H9 (cell line): Measurements from ENCODE around the gene DOCK2. TPM values are rescaled to one million over a fixed set of nuclear protein-coding genes. Genes with fewer than 3 reads are reported as not detected.

ENCODE experiments used
- DNase-seq: peaks from one replicate; pipeline ENCODE4 v3.0.0-alpha.2; 2017
- H2AFZ ChIP-seq: one replicate; pipeline ENCODE4 v1.6.1; 2013; ENCODE audit warnings: mild to moderate bottlenecking, low read length, control low read depth, moderate library complexity
- H2AK5ac ChIP-seq: 2 replicates; pipeline ENCODE4 v1.6.1; 2013; ENCODE audit warnings: low read length, control low read depth, mixed read lengths; ENCODE audit not compliant: insufficient read length
- H2BK120ac ChIP-seq: one replicate; pipeline ENCODE4 v1.6.1; 2013; ENCODE audit warnings: low read depth, mild to moderate bottlenecking, low read length, control low read depth, inconsistent platforms; ENCODE audit not compliant: poor library complexity, severe bottlenecking
- H2BK12ac ChIP-seq: 2 replicates; pipeline ENCODE4 v1.6.1; 2013; ENCODE audit warnings: low read length, control low read depth, mixed read lengths, low read depth; ENCODE audit not compliant: insufficient read length
- H2BK15ac ChIP-seq: 2 replicates; pipeline ENCODE4 v1.6.1; 2013; ENCODE audit warnings: low read depth, low read length, control low read depth
- H2BK20ac ChIP-seq: one replicate; pipeline ENCODE4 v1.6.1; 2013; ENCODE audit warnings: low read depth, mild to moderate bottlenecking, low read length, control low read depth, inconsistent platforms; ENCODE audit not compliant: poor library complexity, severe bottlenecking
- H2BK5ac ChIP-seq: 2 replicates; pipeline ENCODE4 v1.6.1; 2013; ENCODE audit warnings: low read length, control low read depth, mixed read lengths; ENCODE audit not compliant: insufficient read length
- H3K14ac ChIP-seq: 2 replicates; pipeline ENCODE4 v1.6.1; 2013; ENCODE audit warnings: low read length, control low read depth; ENCODE audit not compliant: insufficient read depth
- H3K18ac ChIP-seq: 2 replicates; pipeline ENCODE4 v1.6.1; 2013; ENCODE audit warnings: low read depth, mild to moderate bottlenecking, mixed read lengths, low read length, control low read depth; ENCODE audit not compliant: insufficient read length
- H3K23ac ChIP-seq: 2 replicates; pipeline ENCODE4 v1.6.1; 2013; ENCODE audit warnings: low read length, control low read depth, mixed read lengths, low read depth; ENCODE audit not compliant: insufficient read length
- H3K23me2 ChIP-seq: 2 replicates; pipeline ENCODE4 v1.6.1; 2013; ENCODE audit warnings: low read depth, mild to moderate bottlenecking, mixed read lengths, low read length, control low read depth; ENCODE audit not compliant: insufficient read length, poor library complexity, severe bottlenecking
- H3K27ac ChIP-seq: 2 replicates; pipeline ENCODE4 v1.5.1; 2013; ENCODE audit warnings: low read length, control low read depth, mixed read lengths, low read depth; ENCODE audit not compliant: insufficient read length
- H3K27me3 ChIP-seq: 2 replicates; pipeline ENCODE4 v1.6.1; 2013; ENCODE audit warnings: low read length, control low read depth, inconsistent platforms; ENCODE audit not compliant: insufficient read depth
- H3K4ac ChIP-seq: 2 replicates; pipeline ENCODE4 v1.6.1; 2013; ENCODE audit warnings: low read depth, mild to moderate bottlenecking, control low read depth, inconsistent platforms, low read length, moderate library complexity
- H3K4me1 ChIP-seq: 2 replicates; pipeline ENCODE4 v1.6.1; 2013; ENCODE audit warnings: low read length, control low read depth, inconsistent platforms; ENCODE audit not compliant: insufficient read depth
- H3K4me2 ChIP-seq: 2 replicates; pipeline ENCODE4 v1.6.1; 2013; ENCODE audit warnings: low read length, control low read depth, mixed read lengths; ENCODE audit not compliant: insufficient read length, insufficient read depth
- H3K56ac ChIP-seq: 2 replicates; pipeline ENCODE4 v1.6.1; 2013; ENCODE audit warnings: low read depth, mild to moderate bottlenecking, mixed read lengths, low read length, control low read depth; ENCODE audit not compliant: insufficient read length
- H3K79me1 ChIP-seq: 2 replicates; pipeline ENCODE4 v1.6.1; 2013; ENCODE audit warnings: low read depth, mild to moderate bottlenecking, moderate library complexity, low read length, control low read depth, inconsistent platforms; ENCODE audit not compliant: insufficient read depth, poor library complexity, severe bottlenecking
- H3K79me2 ChIP-seq: 2 replicates; pipeline ENCODE4 v1.6.1; 2013; ENCODE audit warnings: low read length, control low read depth, inconsistent platforms; ENCODE audit not compliant: insufficient read depth
- H3K9ac ChIP-seq: 2 replicates; pipeline ENCODE4 v1.6.1; 2013; ENCODE audit warnings: low read length, control low read depth, mixed read lengths; ENCODE audit not compliant: insufficient read length; ENCODE audit errors: extremely low read depth
- H3K9me3 ChIP-seq: one replicate; pipeline ENCODE4 v1.6.1; 2013; ENCODE audit warnings: low read depth, low read length, inconsistent platforms; ENCODE audit not compliant: control insufficient read depth
- H3T11ph ChIP-seq: one replicate; pipeline ENCODE4 v1.6.1; 2013; ENCODE audit warnings: mild to moderate bottlenecking, low read length, control low read depth, inconsistent platforms
- H4K20me1 ChIP-seq: one replicate; pipeline ENCODE4 v1.6.1; 2013; ENCODE audit not compliant: control insufficient read depth, insufficient read length, insufficient read depth
- H4K5ac ChIP-seq: 2 replicates; pipeline ENCODE4 v1.6.1; 2013; ENCODE audit warnings: low read depth, mild to moderate bottlenecking, mixed read lengths, low read length, control low read depth; ENCODE audit not compliant: insufficient read length
- H4K8ac ChIP-seq: replicated peaks from 2 replicates; pipeline ENCODE4 v1.6.1; 2013; ENCODE audit warnings: low read length, control low read depth, mixed read lengths, low read depth; ENCODE audit not compliant: insufficient read length
- H4K91ac ChIP-seq: 2 replicates; pipeline ENCODE4 v1.6.1; 2013; ENCODE audit warnings: low read depth, mild to moderate bottlenecking, moderate library complexity, mixed read lengths, low read length, control low read depth; ENCODE audit not compliant: insufficient read length
- H3K27ac Mint-ChIP-seq, 3 experiments: 2 replicates in 2 of 3; 3 replicates in 1 of 3; pipeline ENCODE4 v1.8.0; 2020 to 2021; ENCODE audit warnings: mixed read lengths in 3 of 3, mild to moderate bottlenecking in 1 of 3, moderate library complexity in 1 of 3
- H3K27me3 Mint-ChIP-seq: 2 replicates; pipeline ENCODE4 v1.8.0; 2021; ENCODE audit warnings: low read depth, mild to moderate bottlenecking, moderate library complexity, mixed read lengths
- H3K36me3 Mint-ChIP-seq, 3 experiments: 2 replicates in 2 of 3; 3 replicates in 1 of 3; pipeline ENCODE4 v1.8.0; 2020 to 2021; ENCODE audit warnings: low read depth in 3 of 3, mixed read lengths in 3 of 3; ENCODE audit not compliant: insufficient read depth in 1 of 3
- H3K4me1 Mint-ChIP-seq, 2 experiments: 2 replicates each; pipeline ENCODE4 v1.8.0; 2020; ENCODE audit warnings: mixed read lengths in 2 of 2
- H3K4me3 Mint-ChIP-seq, 2 experiments: 2 replicates in 1 of 2; 3 replicates in 1 of 2; pipeline ENCODE4 v1.8.0; 2020 to 2021; ENCODE audit warnings: mild to moderate bottlenecking in 2 of 2, mixed read lengths in 2 of 2, moderate library complexity in 1 of 2
- H3K9me3 Mint-ChIP-seq, 2 experiments: 2 replicates in 1 of 2; 3 replicates in 1 of 2; pipeline ENCODE4 v1.8.0; 2020; ENCODE audit warnings: mild to moderate bottlenecking in 2 of 2, mixed read lengths in 2 of 2, moderate library complexity in 1 of 2
- WGBS: extraction: QIAGEN DNeasy Blood & Tissue Kit; methylation state at CpG from one replicate; pipeline ENCODE4 v1.1.7; 2013; ENCODE audit warnings: missing lambda C conversion rate, low lambda C conversion rate, mixed read lengths; ENCODE audit not compliant: insufficient read length; ENCODE audit errors: extremely low coverage; 5-methylcytosine and 5-hydroxymethylcytosine counted together
- total RNA-seq: library from RNA; stranded (reverse); gene quantifications from 2 replicates; pipeline ENCODE4 v1.2.1, GENCODE V29; 2021
- TF ChIP-seq, protein P1 (sequence below): fragments of 200-600 bp; sonication (generic); conservative IDR thresholded peaks from 3 replicates; pipeline ENCODE4 v1.8.0; 2021; ENCODE audit warnings: antibody characterized with exemption, mild to moderate bottlenecking

Gene DOCK2
- total RNA-seq, 1 experiment from 2014 or later, result 7.8 TPM

DNA sequence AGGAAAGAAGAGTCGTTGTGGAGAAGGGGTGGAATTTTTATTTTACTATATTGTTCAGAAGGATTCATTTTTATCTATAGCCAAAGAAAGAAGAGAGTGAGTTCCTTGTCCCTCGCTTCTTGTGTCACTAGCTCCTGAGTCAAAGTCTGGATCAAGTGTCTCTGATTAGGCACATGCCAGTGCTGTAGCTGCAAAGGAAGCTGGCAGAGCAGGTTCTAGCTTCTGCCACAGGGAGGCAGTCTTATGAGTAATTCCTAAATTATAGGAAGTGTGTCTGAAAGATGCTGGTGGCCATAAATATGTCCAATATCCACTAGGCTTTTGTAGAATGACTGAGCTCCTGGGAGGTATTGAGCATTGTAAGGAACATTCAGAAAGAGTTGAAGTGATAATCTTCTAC, 84.7 kb downstream of the DOCK2 start:
- Histone ChIP-seq H3K23ac (no peak overlapping the region), H3K27ac (no peak overlapping the region), H3T11ph (no peak overlapping the region), H3K18ac (no peak overlapping the region), H3K4me2 (no peak overlapping the region), H2BK5ac (no peak overlapping the region), H2BK20ac (no peak overlapping the region), H3K79me1 (no peaks in the 10 kb centered on the region), H4K5ac (no peak overlapping the region), H4K8ac (no peak overlapping the region), H3K9me3 (no peaks in the 10 kb centered on the region), H2AK5ac (no peak overlapping the region), H3K9ac (no peak overlapping the region), H2BK120ac (no peak overlapping the region), H2BK15ac (no peak overlapping the region), H4K91ac (no peak overlapping the region), H3K56ac (no peak overlapping the region), H2AFZ (no peak overlapping the region), H3K4ac (no peak overlapping the region), H3K23me2 (no peaks in the 10 kb centered on the region), H2BK12ac (no peak overlapping the region), H3K4me1 (no peaks in the 10 kb centered on the region), H4K20me1 (no peaks in the 10 kb centered on the region), H3K14ac (no peak overlapping the region), H3K79me2 (no peaks in the 10 kb centered on the region), H3K27me3 (no peaks in the 10 kb centered on the region)
- DNase-seq, result no peak
- TF ChIP-seq, protein P1, sequence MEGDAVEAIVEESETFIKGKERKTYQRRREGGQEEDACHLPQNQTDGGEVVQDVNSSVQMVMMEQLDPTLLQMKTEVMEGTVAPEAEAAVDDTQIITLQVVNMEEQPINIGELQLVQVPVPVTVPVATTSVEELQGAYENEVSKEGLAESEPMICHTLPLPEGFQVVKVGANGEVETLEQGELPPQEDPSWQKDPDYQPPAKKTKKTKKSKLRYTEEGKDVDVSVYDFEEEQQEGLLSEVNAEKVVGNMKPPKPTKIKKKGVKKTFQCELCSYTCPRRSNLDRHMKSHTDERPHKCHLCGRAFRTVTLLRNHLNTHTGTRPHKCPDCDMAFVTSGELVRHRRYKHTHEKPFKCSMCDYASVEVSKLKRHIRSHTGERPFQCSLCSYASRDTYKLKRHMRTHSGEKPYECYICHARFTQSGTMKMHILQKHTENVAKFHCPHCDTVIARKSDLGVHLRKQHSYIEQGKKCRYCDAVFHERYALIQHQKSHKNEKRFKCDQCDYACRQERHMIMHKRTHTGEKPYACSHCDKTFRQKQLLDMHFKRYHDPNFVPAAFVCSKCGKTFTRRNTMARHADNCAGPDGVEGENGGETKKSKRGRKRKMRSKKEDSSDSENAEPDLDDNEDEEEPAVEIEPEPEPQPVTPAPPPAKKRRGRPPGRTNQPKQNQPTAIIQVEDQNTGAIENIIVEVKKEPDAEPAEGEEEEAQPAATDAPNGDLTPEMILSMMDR, result peak; percentile 35
- Mint-ChIP-seq H3K4me3 (no peak overlapping the region), H3K27ac (no peak overlapping the region; a peak in 1 of 7 replicates), H3K4me1 (0 out of 4 replicates have a peak, but pooled peaks cover 0 to 8% of the 10 kb centered on the region in 2 experiments), H3K9me3 (peaks cover 0 to 2% of the 10 kb centered on the region in 2 experiments; a peak in 3 of 5 replicates), H3K36me3 (no peaks in the 10 kb centered on the region), H3K27me3 (peaks cover 1% of the 10 kb centered on the region; the same call in 1 of the 2 replicates)
- no CpG with 5 or more reads among the region's 2 CpGs for WGBS
